HepG2 (cell line): Measurements from ENCODE around the gene TLCD5. TPM values are rescaled to one million over a fixed set of nuclear protein-coding genes. Genes with fewer than 3 reads are reported as not detected.

ENCODE experiments used
- FUBP1 ChIP-seq: sonication (generic); formaldehyde crosslinking; IDR thresholded peaks from 2 replicates; pipeline ENCODE4 v1.5.1; 2020; ENCODE audit warnings: missing genetic modification reagents, mild to moderate bottlenecking, borderline replicate concordance
- HCFC1 ChIP-seq: fragments of 150-350 bp; IDR thresholded peaks from 2 replicates; pipeline ENCODE4 v1.6.1; 2014; ENCODE audit warnings: low read depth, low read length
- HMGA1 ChIP-seq: sonication (generic); formaldehyde crosslinking; conservative IDR thresholded peaks from 2 replicates; pipeline ENCODE4 v1.4.0; 2020; ENCODE audit warnings: missing genetic modification reagents
- NCOA2 ChIP-seq: sonication (generic); formaldehyde crosslinking; IDR thresholded peaks from 2 replicates; pipeline ENCODE4 v1.8.0; 2022; ENCODE audit warnings: inconsistent platforms
- PATZ1 ChIP-seq: sonication (generic); formaldehyde crosslinking; IDR thresholded peaks from 2 replicates; pipeline ENCODE4 v1.4.0; 2020; ENCODE audit warnings: missing genetic modification reagents
- PBX2 ChIP-seq: IDR thresholded peaks from 2 replicates; pipeline ENCODE4 v1.6.1; 2016; ENCODE audit warnings: control low read depth
- PHF20 ChIP-seq: sonication (generic); formaldehyde crosslinking; IDR thresholded peaks from 2 replicates; pipeline ENCODE4 v1.5.0; 2020; ENCODE audit warnings: mild to moderate bottlenecking, missing genetic modification reagents
- SALL1 ChIP-seq: sonication (generic); formaldehyde crosslinking; IDR thresholded peaks from 2 replicates; pipeline ENCODE4 v1.8.0; 2022; ENCODE audit warnings: mild to moderate bottlenecking, missing genetic modification reagents
- ZNF143 ChIP-seq: sonication (generic); formaldehyde crosslinking; IDR thresholded peaks from 2 replicates; pipeline ENCODE4 v1.4.0; 2020; ENCODE audit warnings: missing genetic modification reagents
- ZNF264 ChIP-seq: sonication (generic); formaldehyde crosslinking; IDR thresholded peaks from 2 replicates; pipeline ENCODE4 v1.4.0; 2020; ENCODE audit warnings: missing genetic modification reagents
- ZNF33B ChIP-seq: sonication (generic); formaldehyde crosslinking; IDR thresholded peaks from 2 replicates; pipeline ENCODE4 v1.5.1; 2020; ENCODE audit warnings: mild to moderate bottlenecking, missing genetic modification reagents
- ZNF432 ChIP-seq: sonication (generic); formaldehyde crosslinking; IDR thresholded peaks from 2 replicates; pipeline ENCODE4 v1.5.0; 2020; ENCODE audit warnings: missing genetic modification reagents, mild to moderate bottlenecking, borderline replicate concordance
- polyA plus RNA-seq, 8 experiments: library from polyadenylated mRNA; depleted of rRNA in 3 of 8; stranded (reverse) in 7 of 8; unstranded in 1 of 8; fragments of >200 nt; fragmentation: Illumina TruSeq in 4 of 8; extraction: Trizol in 4 of 8; gene quantifications; 2 replicates each; pipeline versions ENCODE4 v1.2.1 to v1.2.3, GENCODE V29; 2011 to 2016; ENCODE audit warnings: low read depth in 4 of 8, missing spikeins in 1 of 8, mixed read lengths in 1 of 8; ENCODE audit not compliant: insufficient read depth in 1 of 8
- total RNA-seq, 5 experiments: library from RNA; depleted of rRNA; stranded (reverse); fragments of >200 nt; fragmentation: Illumina TruSeq; extraction: Trizol; gene quantifications; 2 replicates each; pipeline ENCODE4 v1.2.3, GENCODE V29; 2016; ENCODE audit warnings: low read depth in 1 of 5

TLCD5 gene
- total and polyA plus RNA-seq, 2 of the 13 experiments (the other 11 are each of a cell fraction or from before 2014, with no cell fraction given), result 6.1 to 7.6 TPM

- no peak for TF ChIP-seq HMGA1 (CRISPR knock-in tag)
- no peak for TF ChIP-seq SALL1 (CRISPR knock-in tag)
- TF ChIP-seq PATZ1 (CRISPR knock-in tag), result peak; percentile 49; the same call in 1 of the 2 replicates
- no peak for TF ChIP-seq ZNF143
- TF ChIP-seq NCOA2, result 0 out of 2 replicates have a peak, but pooled peaks have one; percentile 11
- TF ChIP-seq ZNF264, result no peak
- no peak for TF ChIP-seq ZNF432 (CRISPR knock-in tag)
- TF ChIP-seq FUBP1 (CRISPR knock-in tag), result no peak
- no peak for TF ChIP-seq ZNF33B
- TF ChIP-seq PHF20 (CRISPR knock-in tag), result no peak
- no peak for TF ChIP-seq HCFC1
- TF ChIP-seq PBX2, result peak; percentile 63; the same call in 1 of the 2 replicates
- TF ChIP-seq, all 625 proteins: peak for 9
Observed at GRCh38 chr11:120280600-120281051, 44.5 kb upstream of the TLCD5 start (continued).
